ENCODE data around the gene SLC13A4. TPM values are rescaled to one million over a fixed set of nuclear protein-coding genes. Genes with fewer than 3 reads are reported as not detected.
"Not testable (repeated sequence)": the region's sequence is repeated elsewhere in the genome, so short reads cannot be mapped to it uniquely, and the experiment has no call there.

The SLC13A4 gene
- total RNA-seq, 4 donors from 2014 or later = 0.23 to 1.1 (median 0.49) TPM

- 63 to 67% methylated on average over 8 of the region's 8 CpGs for WGBS, 2 donors
- TF ChIP-seq, protein P1, sequence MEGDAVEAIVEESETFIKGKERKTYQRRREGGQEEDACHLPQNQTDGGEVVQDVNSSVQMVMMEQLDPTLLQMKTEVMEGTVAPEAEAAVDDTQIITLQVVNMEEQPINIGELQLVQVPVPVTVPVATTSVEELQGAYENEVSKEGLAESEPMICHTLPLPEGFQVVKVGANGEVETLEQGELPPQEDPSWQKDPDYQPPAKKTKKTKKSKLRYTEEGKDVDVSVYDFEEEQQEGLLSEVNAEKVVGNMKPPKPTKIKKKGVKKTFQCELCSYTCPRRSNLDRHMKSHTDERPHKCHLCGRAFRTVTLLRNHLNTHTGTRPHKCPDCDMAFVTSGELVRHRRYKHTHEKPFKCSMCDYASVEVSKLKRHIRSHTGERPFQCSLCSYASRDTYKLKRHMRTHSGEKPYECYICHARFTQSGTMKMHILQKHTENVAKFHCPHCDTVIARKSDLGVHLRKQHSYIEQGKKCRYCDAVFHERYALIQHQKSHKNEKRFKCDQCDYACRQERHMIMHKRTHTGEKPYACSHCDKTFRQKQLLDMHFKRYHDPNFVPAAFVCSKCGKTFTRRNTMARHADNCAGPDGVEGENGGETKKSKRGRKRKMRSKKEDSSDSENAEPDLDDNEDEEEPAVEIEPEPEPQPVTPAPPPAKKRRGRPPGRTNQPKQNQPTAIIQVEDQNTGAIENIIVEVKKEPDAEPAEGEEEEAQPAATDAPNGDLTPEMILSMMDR (IDR thresholded peaks at IDR 0.05) = no peak
- TF ChIP-seq POLR2A (IDR thresholded peaks at IDR 0.05) = no peak
- no peak for DNase-seq (ENCODE audit: low spot score in 2 of 2)
- H3K4me3 ChIP-seq (ENCODE audit: low read depth, poor library complexity, severe bottlenecking) = no peak overlapping the region
- intact Hi-C loops (cut with DNase I; ENCODE audit: low total_unique reads) = no loop called here
Observed at GRCh38 chr7:135697276-135698049, 30.5 kb downstream of the SLC13A4 start.

GRCh38 chr7:135693558-135693957, 34.4 kb downstream of the SLC13A4 start:
- intact Hi-C loops (cut with DNase I; ENCODE audit: low total_unique reads) = no loop called here
- WGBS, 2 donors = 94 to 96% methylated on average over 4 of the region's 4 CpGs
- peak in 1 of 2 donors; percentile 49 for DNase-seq (ENCODE audit: low spot score in 2 of 2)
- H3K4me3 ChIP-seq (ENCODE audit: low read depth, poor library complexity, severe bottlenecking) = no peak overlapping the region
- TF ChIP-seq POLR2A (IDR thresholded peaks at IDR 0.05) = no peak
- TF ChIP-seq, protein P1 (IDR thresholded peaks at IDR 0.05) = no peak

DNA sequence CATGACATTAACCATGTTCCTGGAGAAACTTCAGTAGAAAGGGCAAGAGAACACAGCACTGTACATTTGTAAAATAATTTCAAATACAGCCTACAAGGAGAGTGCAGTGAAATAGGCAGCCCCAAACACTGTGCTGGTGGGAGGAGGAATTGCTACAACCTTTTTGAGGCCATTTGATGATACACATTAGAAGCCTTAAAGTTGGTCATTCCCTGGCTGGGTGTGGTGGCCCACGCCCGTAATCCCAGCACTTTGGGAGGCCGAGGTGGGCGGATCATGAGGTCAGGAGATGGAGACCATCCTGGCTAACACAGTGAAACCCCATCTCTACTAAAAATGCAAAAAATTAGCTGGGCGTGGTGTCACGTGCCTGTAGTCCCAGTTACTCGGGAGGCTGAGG, 35.4 kb downstream of the SLC13A4 start:
- intact Hi-C loops (cut with DNase I; ENCODE audit: low total_unique reads); H3K4me3 ChIP-seq (ENCODE audit: low read depth, poor library complexity, severe bottlenecking): not testable (repeated sequence)
- WGBS, 2 donors = 92 to 96% methylated on average over 7 of the region's 7 CpGs

DNA sequence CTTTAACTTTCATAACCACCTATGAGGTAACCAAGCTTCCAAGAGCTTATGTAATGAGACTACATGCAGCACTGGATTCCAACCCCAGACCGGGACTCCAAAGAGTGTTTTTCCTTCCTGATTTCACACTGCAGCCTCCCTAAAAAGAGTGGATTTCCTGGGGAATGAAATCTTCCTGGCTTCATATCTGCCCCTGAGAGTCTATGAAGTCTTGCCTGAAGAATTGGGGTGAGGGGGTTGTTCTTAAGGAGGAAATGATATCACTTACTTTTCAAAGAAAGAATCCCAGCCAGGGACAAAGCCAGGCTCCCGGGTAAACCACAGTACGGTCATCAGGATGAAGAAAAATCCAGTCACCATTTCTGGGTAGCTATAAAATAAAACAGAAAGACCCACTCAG, 35.9 kb downstream of the SLC13A4 start:
- intact Hi-C loops (cut with DNase I; ENCODE audit: low total_unique reads) = no loop called here
- TF ChIP-seq, protein P1 (IDR thresholded peaks at IDR 0.05) = no peak
- no peak for TF ChIP-seq POLR2A (IDR thresholded peaks at IDR 0.05)
- 56 to 58% methylated on average over 3 of the region's 3 CpGs for WGBS, 2 donors
- DNase-seq (ENCODE audit: low spot score in 2 of 2) = peak in 1 of 2 donors; percentile 15
- no peak overlapping the region for H3K4me3 ChIP-seq (ENCODE audit: low read depth, poor library complexity, severe bottlenecking)

More for the DNA sequence above, 35.4 kb downstream of the SLC13A4 start:
- DNase-seq (ENCODE audit: low spot score in 2 of 2) = peak in 1 of 2 donors; percentile 17

DNA sequence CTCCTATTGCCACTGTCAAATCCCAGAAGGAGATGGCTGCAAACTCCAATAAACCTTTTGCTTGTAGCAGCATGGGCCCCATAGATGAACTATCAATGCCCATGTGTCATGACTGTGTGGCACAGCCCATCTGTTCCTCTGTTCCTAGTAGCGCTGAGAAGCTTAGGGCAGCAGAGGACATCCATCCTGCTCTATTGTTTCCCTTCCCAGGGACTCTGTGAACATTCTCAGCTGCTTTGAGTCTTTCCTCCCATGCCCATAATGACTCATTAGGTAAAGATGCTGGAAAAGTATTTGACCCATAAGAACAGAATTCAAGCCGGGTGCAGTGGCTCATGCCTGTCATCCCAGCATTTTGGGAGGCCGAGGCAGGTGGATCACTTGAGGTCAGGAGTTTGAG, 37.4 kb downstream of the SLC13A4 start:
- no peak for DNase-seq (ENCODE audit: low spot score in 2 of 2)
- intact Hi-C loops (cut with DNase I; ENCODE audit: low total_unique reads) = no loop called here
- no peak overlapping the region for H3K4me3 ChIP-seq (ENCODE audit: low read depth, poor library complexity, severe bottlenecking)
- no peak for TF ChIP-seq POLR2A (IDR thresholded peaks at IDR 0.05)
- TF ChIP-seq, protein P1 (IDR thresholded peaks at IDR 0.05) = no peak
- WGBS, 2 donors = 92 to 97% methylated on average over 3 of the region's 3 CpGs

- no peak overlapping the region for H3K4me3 ChIP-seq (ENCODE audit: low read depth, poor library complexity, severe bottlenecking)
- TF ChIP-seq, protein P1 (IDR thresholded peaks at IDR 0.05) = no peak
- TF ChIP-seq POLR2A (IDR thresholded peaks at IDR 0.05) = no peak
- intact Hi-C loops (cut with DNase I; ENCODE audit: low total_unique reads) = no loop called here
- no peak for DNase-seq (ENCODE audit: low spot score in 2 of 2)
- 0% methylated on average over 1 of the region's 1 CpG for WGBS, 2 donors
Observed at GRCh38 chr7:135687466-135687865, 40.5 kb downstream of the SLC13A4 start.

All from lower leg skin (tissue), 4 donors.